Subcutaneous adipose tissue (tissue), 4 donors: ENCODE measurements around the gene PEX10. TPM values are rescaled to one million over a fixed set of nuclear protein-coding genes. Genes with fewer than 3 reads are reported as not detected.

Source experiments
- CTCF ChIP-seq: fragments of 450-650 bp; IDR thresholded peaks from one replicate; pipeline ENCODE4 v1.5.1; 2016; ENCODE audit warnings: low read depth, mild to moderate bottlenecking, control low read depth, antibody characterized with exemption, moderate library complexity
- total RNA-seq, 4 donors: library from RNA; depleted of rRNA; stranded (reverse); fragments of >200 nt; gene quantifications; one replicate each; pipeline ENCODE4 v1.1.0, GENCODE V29; 2016

The PEX10 gene
- total RNA-seq, 4 donors from 2014 or later = 16.0 to 45.0 (median 27.3) TPM

DNA sequence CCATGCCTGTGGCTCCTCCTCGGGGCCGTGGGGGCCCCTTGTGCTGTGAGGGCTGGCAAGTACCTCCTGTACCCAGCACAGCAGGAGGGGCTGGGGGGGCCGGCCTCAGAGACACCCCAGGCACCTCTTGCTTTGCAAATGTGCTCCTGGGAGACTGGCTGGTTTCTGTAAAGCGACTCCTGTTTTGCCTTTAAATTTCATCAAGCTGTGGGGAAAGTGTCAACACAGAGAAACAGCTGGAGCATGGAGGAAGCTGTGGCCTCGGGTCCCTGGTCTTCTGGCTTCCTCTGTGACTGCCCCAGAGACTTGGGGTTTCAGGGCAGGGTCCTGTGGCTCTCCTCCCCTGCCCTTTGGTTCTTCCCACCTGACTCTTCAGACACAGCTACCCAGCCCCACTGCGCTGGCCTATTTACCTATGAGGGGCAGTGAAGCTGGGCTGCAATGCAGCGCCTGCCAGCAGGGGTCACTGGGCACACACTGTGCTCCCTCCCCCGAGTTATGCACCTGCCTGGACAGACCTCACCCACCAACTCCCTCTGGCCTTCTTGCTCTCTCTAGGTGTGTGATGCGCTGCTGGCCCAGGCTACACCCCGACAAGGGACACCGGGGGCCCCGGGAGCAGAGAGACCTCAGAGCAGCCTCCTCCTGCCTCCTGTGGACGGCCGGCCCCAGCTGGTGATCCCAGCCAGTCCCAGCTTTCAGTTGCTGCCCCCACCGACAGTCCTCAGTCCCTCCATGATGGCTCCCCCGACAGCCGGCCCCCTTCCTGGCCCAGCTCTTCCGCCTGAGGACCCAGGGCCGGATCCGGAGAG, 17.6 kb upstream of the PEX10 start:
- no peak for TF ChIP-seq CTCF

GRCh38 chr1:2428490-2428889, 16.1 kb upstream of the PEX10 start:
- no peak for TF ChIP-seq CTCF

GRCh38 chr1:2427976-2428375, 15.6 kb upstream of the PEX10 start:
- no peak for TF ChIP-seq CTCF

GRCh38 chr1:2427051-2427450, 14.7 kb upstream of the PEX10 start:
- no peak for TF ChIP-seq CTCF

GRCh38 chr1:2426540-2426939, 14.2 kb upstream of the PEX10 start:
- no peak for TF ChIP-seq CTCF

DNA sequence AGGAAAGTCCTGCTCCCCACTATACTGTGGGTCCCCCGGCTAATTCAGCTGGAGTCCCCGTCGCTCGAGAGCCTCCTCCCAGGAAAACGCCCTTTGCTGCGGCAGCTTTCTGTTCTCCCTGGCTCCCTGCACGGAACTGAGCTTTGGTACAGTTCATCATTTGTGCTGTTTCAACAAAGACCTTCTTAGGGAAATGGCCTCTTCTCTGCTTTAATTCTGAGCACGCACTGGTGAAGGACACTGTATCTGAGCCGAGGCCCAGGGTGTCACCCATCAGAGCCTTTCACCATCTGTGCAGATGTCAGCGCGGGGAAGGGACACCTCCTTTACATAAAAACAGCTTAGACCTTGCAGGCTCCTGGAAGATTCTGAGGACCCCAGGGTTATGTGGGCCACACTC, 13.5 kb upstream of the PEX10 start:
- no peak for TF ChIP-seq CTCF

DNA sequence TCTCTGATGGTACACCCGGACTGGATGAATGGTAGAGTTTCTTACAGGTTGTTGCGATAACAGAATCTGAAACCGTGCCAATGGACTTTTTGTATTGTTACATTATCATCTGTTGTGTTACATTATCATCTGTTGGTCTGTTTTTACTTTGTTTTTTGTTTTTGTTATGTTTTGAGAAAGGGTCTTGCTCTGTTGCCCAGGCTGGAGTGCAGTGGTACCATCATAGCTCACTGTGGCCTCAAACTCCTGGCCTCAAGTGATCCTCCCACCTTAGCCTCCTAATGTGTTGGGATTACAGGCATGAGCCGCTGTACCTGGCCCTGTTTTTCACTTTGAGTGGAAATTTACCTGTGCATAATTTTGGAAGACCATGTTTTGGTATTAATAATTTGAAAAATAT, 10.2 kb upstream of the PEX10 start:
- no peak for TF ChIP-seq CTCF
